Lung (tissue), 12 donors: ENCODE data around the gene STX4. TPM values are rescaled to one million over a fixed set of nuclear protein-coding genes. Genes with fewer than 3 reads are reported as not detected.

Experiments used
- ATAC-seq: fragments of 200-7000 bp; cut with Tn5 transposase; one replicate; pipeline ENCODE4 v1.9.1; 2020; ENCODE audit warnings: moderate number of reproducible peaks; ENCODE audit not compliant: insufficient read depth, low FRiP score
- DNase-seq, 3 donors: peaks; one replicate each; pipeline ENCODE4 v3.0.0-alpha.2; 2013 to 2017
- H3K27ac ChIP-seq, 2 donors: one replicate each; pipeline ENCODE4 v1.5.1; 2013; ENCODE audit warnings: mild to moderate bottlenecking in 2 of 2, moderate library complexity in 2 of 2, control low read depth in 1 of 2, inconsistent platforms in 1 of 2, low read depth in 1 of 2, low read length in 1 of 2
- H3K27me3 ChIP-seq, 3 donors: one replicate each; pipeline ENCODE4 v1.5.1; 2013; ENCODE audit warnings: low read length in 2 of 3; ENCODE audit not compliant: control insufficient read depth in 3 of 3, insufficient read depth in 3 of 3
- H3K36me3 ChIP-seq, 4 donors: one replicate each; pipeline ENCODE4 v1.5.1; 2013; ENCODE audit warnings: low read length in 4 of 4, mild to moderate bottlenecking in 1 of 4, moderate library complexity in 1 of 4; ENCODE audit not compliant: control insufficient read depth in 4 of 4, insufficient read depth in 4 of 4
- H3K4me1 ChIP-seq, 5 donors: one replicate each; pipeline ENCODE4 v1.5.1; 2013; ENCODE audit warnings: low read length in 5 of 5, mild to moderate bottlenecking in 2 of 5, moderate library complexity in 1 of 5; ENCODE audit not compliant: control insufficient read depth in 5 of 5, insufficient read depth in 5 of 5
- H3K4me3 ChIP-seq: one replicate; pipeline ENCODE4 v1.5.1; 2013; ENCODE audit warnings: mild to moderate bottlenecking, control low read depth, moderate library complexity
- H3K9ac ChIP-seq, 2 donors: one replicate each; pipeline ENCODE4 v1.5.1; 2013; ENCODE audit warnings: low read length in 2 of 2, control low read depth in 1 of 2; ENCODE audit not compliant: insufficient read depth in 1 of 2
- H3K9me3 ChIP-seq, 4 donors: one replicate each; pipeline ENCODE4 v1.5.1; 2013; ENCODE audit warnings: low read length in 3 of 4, mild to moderate bottlenecking in 1 of 4, moderate library complexity in 1 of 4; ENCODE audit not compliant: control insufficient read depth in 4 of 4, insufficient read depth in 3 of 4
- WGBS, 2 donors: extraction: QIAGEN DNeasy Blood & Tissue Kit; methylation state at CpG; one replicate each; pipeline ENCODE4 v1.1.7; 2013; 5-methylcytosine and 5-hydroxymethylcytosine counted together
- polyA plus RNA-seq, 2 donors: library from polyadenylated mRNA; stranded (reverse); fragments of 200-250 nt; gene quantifications; one replicate each; pipeline ENCODE4 v1.2.1, GENCODE V29; 2013
- total RNA-seq, 2 donors: library from RNA; depleted of rRNA in 1 of 2; stranded (reverse); fragments of >200 nt in 1 of 2; gene quantifications; one replicate each; pipeline ENCODE4 v1.2.1, GENCODE V29; 2014 to 2021
- TF ChIP-seq, protein P1 (sequence below): IDR thresholded peaks from 2 replicates; pipeline ENCODE4 v1.5.1; 2012; ENCODE audit warnings: mild to moderate bottlenecking; ENCODE audit errors: control extremely low read depth, extremely low read depth
- donor health status: control.
- donor health status: control.
- donor health status: Bipolar disorder and iron deficiency.
- donor health status: healthy.
- donor health status: DM: yes; HTN: yes; CAD: no.

STX4 gene
- total and polyA plus RNA-seq, 4 donors, result 41.6 to 98.3 (median 85.7) TPM

DNA sequence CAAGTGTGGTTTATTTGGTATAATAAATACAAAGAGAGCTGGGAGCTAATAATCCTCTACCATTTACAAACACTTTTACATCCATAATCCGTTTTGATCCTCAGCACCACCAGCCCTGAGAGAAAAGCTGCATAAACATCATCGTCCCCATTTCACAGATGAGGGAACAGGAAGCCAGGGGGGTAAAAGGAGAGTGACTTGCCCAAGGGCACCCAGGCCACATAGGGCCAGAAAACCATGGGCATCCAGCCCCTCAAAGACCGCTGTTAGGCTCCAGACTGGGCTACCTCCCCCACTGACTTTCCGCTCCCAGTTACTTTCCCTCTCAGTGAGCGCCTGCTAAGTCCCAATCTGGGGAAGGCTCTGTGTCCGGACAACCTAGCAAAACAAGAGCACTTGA lies 29.6 kb upstream of the STX4 start:
- Histone ChIP-seq H3K27me3 (peaks cover 0 to 20% (median 5%) of the 10 kb centered on the region in 3 donors), H3K36me3 (no peaks in the 10 kb centered on the region), H3K27ac (no peak overlapping the region), H3K4me1 (no peaks in the 10 kb centered on the region), H3K9ac (no peak overlapping the region), H3K4me3 (no peak overlapping the region), H3K9me3 (no peaks in the 10 kb centered on the region)
- WGBS, 2 donors, result 81 to 87% methylated on average over 6 of the region's 6 CpGs
- TF ChIP-seq, protein P1, sequence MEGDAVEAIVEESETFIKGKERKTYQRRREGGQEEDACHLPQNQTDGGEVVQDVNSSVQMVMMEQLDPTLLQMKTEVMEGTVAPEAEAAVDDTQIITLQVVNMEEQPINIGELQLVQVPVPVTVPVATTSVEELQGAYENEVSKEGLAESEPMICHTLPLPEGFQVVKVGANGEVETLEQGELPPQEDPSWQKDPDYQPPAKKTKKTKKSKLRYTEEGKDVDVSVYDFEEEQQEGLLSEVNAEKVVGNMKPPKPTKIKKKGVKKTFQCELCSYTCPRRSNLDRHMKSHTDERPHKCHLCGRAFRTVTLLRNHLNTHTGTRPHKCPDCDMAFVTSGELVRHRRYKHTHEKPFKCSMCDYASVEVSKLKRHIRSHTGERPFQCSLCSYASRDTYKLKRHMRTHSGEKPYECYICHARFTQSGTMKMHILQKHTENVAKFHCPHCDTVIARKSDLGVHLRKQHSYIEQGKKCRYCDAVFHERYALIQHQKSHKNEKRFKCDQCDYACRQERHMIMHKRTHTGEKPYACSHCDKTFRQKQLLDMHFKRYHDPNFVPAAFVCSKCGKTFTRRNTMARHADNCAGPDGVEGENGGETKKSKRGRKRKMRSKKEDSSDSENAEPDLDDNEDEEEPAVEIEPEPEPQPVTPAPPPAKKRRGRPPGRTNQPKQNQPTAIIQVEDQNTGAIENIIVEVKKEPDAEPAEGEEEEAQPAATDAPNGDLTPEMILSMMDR, result no peak
- no peak for ATAC-seq
- no peak for DNase-seq

DNA sequence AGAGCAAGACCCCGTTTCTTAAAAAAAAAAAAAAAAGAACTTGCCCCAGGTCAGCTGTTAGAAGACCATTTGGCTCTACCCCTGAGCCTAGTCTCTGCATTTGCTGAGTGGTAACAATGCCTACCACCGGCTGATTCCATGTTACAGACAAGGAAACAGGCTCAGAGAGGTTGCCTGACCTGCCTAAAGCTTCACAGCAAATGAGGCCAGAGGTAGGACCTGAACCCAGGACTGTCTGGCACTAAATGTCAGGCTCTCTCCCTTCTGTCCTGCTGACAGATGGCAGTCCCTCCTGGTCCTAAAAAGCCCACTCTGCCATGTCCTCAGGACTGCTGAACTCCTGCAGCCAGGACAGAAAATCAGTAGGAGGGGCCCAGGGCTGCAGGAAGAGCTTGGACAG lies 28.7 kb upstream of the STX4 start:
- peaks cover 0 to 27% (median 5%) of the 10 kb centered on the region in 3 donors for H3K27me3 ChIP-seq
- no peaks in the 10 kb centered on the region for H3K9me3 ChIP-seq
- no peak overlapping the region for H3K9ac ChIP-seq
- WGBS, 2 donors, result 64 to 67% methylated on average over 2 of the region's 2 CpGs
- no peak overlapping the region for H3K4me3 ChIP-seq
- H3K36me3 ChIP-seq, result no peaks in the 10 kb centered on the region
- DNase-seq, result no peak
- no peaks in the 10 kb centered on the region for H3K4me1 ChIP-seq
- H3K27ac ChIP-seq, result no peak overlapping the region
- TF ChIP-seq, protein P1, result no peak
- ATAC-seq, result no peak

DNA sequence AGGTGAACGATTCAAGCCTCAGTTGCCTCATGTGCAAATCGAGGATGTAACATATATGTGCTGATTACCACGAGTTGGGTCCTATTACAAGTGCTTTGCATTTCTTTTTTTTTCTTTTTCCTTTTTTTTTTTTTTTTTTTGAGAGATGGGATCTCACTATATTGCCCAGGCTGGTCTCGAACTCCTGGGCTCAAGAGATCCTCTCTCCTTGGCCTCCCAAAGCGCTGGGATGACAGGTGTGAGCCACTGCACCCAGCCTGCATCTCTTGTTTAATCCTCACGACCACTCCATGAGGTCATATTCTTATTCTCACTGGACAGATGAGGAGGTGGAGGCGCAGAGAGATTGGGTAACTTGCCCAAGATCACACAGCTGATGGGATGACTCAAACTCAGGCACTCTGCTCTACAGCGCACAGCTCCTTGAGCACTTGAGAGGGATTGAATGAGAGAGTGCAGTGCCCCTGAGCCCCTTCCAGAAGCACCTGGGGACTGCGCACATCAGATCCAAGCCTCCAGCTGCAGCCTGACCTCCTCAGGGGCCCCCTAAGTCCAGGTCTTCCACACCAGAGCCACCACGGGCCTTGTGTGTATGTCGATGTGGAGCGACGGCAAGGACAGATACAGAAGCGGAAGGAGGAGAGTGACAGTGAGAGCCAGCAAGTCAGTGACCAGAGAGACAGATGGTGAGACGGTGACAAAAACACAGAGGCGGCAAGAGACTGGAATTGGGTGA lies 27.8 kb upstream of the STX4 start:
- no peaks in the 10 kb centered on the region for H3K36me3 ChIP-seq
- H3K4me1 ChIP-seq, result no peaks in the 10 kb centered on the region
- no peak overlapping the region for H3K4me3 ChIP-seq
- ATAC-seq (no peak), DNase-seq (no peak)
- TF ChIP-seq, protein P1, result no peak
- H3K27ac ChIP-seq, result no peak overlapping the region
- 68 to 70% methylated on average over 16 of the region's 16 CpGs for WGBS, 2 donors
- H3K9me3 ChIP-seq, result no peaks in the 10 kb centered on the region
- no peak overlapping the region for H3K9ac ChIP-seq
- peaks cover 0 to 29% (median 5%) of the 10 kb centered on the region in 3 donors for H3K27me3 ChIP-seq

DNA sequence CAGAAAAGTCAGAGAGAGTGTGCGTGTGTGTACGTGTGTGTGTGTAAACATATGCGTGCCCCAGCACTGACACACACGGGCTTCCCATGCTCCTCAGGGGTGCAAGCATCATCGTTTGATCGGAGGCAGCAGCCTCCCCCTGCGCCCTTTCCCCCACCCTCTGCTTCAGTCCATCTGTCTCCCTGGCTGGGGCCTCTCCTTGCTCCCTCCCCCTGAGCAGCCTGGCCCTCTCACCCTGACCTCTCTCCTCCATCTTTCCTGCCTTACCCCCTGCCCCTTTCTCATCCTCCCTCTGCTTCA lies 27.3 kb upstream of the STX4 start:
- Histone ChIP-seq H3K4me3 (no peak overlapping the region), H3K9ac (no peak overlapping the region), H3K27ac (no peak overlapping the region), H3K4me1 (no peaks in the 10 kb centered on the region), H3K36me3 (no peaks in the 10 kb centered on the region), H3K9me3 (peaks cover 0 to under 1% (median 0%) of the 10 kb centered on the region in 4 donors), H3K27me3 (peaks cover 0 to 33% (median 8%) of the 10 kb centered on the region in 3 donors)
- WGBS, 2 donors, result 34 to 49% methylated on average over 6 to 7 of the region's 7 CpGs
- DNase-seq (no peak), ATAC-seq (no peak)
- TF ChIP-seq, protein P1, result no peak
